WERI-Rb-1 (cell line): Measurements from ENCODE around the gene PXDC1.

Experiments used
- DNase-seq: peaks from one replicate; pipeline ENCODE4 v3.0.0-alpha.2; 2020
- H3K27ac ChIP-seq: fragments of 250-450 bp; sonication (Bioruptor Pico); 2 replicates; pipeline ENCODE4 v1.5.1; 2020; ENCODE audit warnings: mild to moderate bottlenecking, moderate library complexity
- H3K27me3 ChIP-seq: fragments of 250-450 bp; sonication (Bioruptor Pico); 2 replicates; pipeline ENCODE4 v1.5.1; 2021; ENCODE audit warnings: mild to moderate bottlenecking, low read depth, moderate library complexity; ENCODE audit not compliant: insufficient read depth, severe bottlenecking
- H3K36me3 ChIP-seq: fragments of 250-450 bp; sonication (Bioruptor Pico); 2 replicates; pipeline ENCODE4 v1.5.1; 2020; ENCODE audit warnings: mild to moderate bottlenecking, moderate library complexity
- H3K4me3 ChIP-seq: 2 replicates; pipeline ENCODE4 v1.5.1; 2011; ENCODE audit warnings: low read depth, mild to moderate bottlenecking, control low read depth, low read length
- H3K9me3 ChIP-seq: fragments of 250-450 bp; sonication (Bioruptor Pico); 2 replicates; pipeline ENCODE4 v1.5.1; 2021; ENCODE audit warnings: mild to moderate bottlenecking, moderate library complexity; ENCODE audit not compliant: severe bottlenecking
- CTCF ChIP-seq: IDR thresholded peaks from 2 replicates; pipeline ENCODE4 v1.5.1; 2011; ENCODE audit warnings: low read depth, mild to moderate bottlenecking, control low read depth, inconsistent platforms, low read length

Gene PXDC1

GRCh38 chr6:3784885-3785744 is 33.6 kb upstream of the PXDC1 start:
- no peak overlapping the region for H3K27ac ChIP-seq
- no peaks in the 10 kb centered on the region for H3K27me3 ChIP-seq
- no peaks in the 10 kb centered on the region for H3K9me3 ChIP-seq
- H3K36me3 ChIP-seq, result no peaks in the 10 kb centered on the region
- DNase-seq, result no peak
- no peak overlapping the region for H3K4me3 ChIP-seq
- no peak for TF ChIP-seq CTCF

GRCh38 chr6:3784423-3784822 is 32.9 kb upstream of the PXDC1 start:
- no peak for TF ChIP-seq CTCF

GRCh38 chr6:3782876-3783832 is 31.6 kb upstream of the PXDC1 start:
- Histone ChIP-seq H3K4me3 (no peak overlapping the region), H3K27ac (no peak overlapping the region), H3K27me3 (no peaks in the 10 kb centered on the region), H3K9me3 (no peaks in the 10 kb centered on the region), H3K36me3 (no peaks in the 10 kb centered on the region)
- TF ChIP-seq CTCF, result no peak
- DNase-seq, result no peak

More at GRCh38 chr6:3784423-3784822, 32.9 kb upstream of the PXDC1 start:
- no peaks in the 10 kb centered on the region for H3K9me3 ChIP-seq
- H3K27ac ChIP-seq, result no peak overlapping the region
- H3K27me3 ChIP-seq, result no peaks in the 10 kb centered on the region
- no peak overlapping the region for H3K4me3 ChIP-seq
- DNase-seq, result no peak
- H3K36me3 ChIP-seq, result no peaks in the 10 kb centered on the region

GRCh38 chr6:3781504-3781903 is 30.0 kb upstream of the PXDC1 start:
- Histone ChIP-seq H3K27me3 (no peaks in the 10 kb centered on the region), H3K36me3 (no peaks in the 10 kb centered on the region), H3K9me3 (no peaks in the 10 kb centered on the region), H3K27ac (no peak overlapping the region), H3K4me3 (no peak overlapping the region)
- no peak for TF ChIP-seq CTCF
- no peak for DNase-seq

GRCh38 chr6:3779574-3779849 is 28.0 kb upstream of the PXDC1 start:
- Histone ChIP-seq H3K4me3 (no peak overlapping the region), H3K27ac (no peak overlapping the region), H3K36me3 (no peaks in the 10 kb centered on the region), H3K9me3 (no peaks in the 10 kb centered on the region), H3K27me3 (no peaks in the 10 kb centered on the region)
- DNase-seq, result no peak
- no peak for TF ChIP-seq CTCF
